Measurements from ENCODE around the gene EPS15. TPM values are rescaled to one million over a fixed set of nuclear protein-coding genes. Genes with fewer than 3 reads are reported as not detected.
A peak's percentile ranks its signal among the peaks of the same experiment; 100 is the strongest.

Gene EPS15
- total and polyA plus RNA-seq, 9 of the 15 experiments (the other 6 are each of a cell fraction or from before 2014, with no cell fraction given): 23.1 to 69.0 (median 41.7) TPM

- TF ChIP-seq PATZ1 (CRISPR knock-in tag; IDR thresholded peaks at IDR 0.05; ENCODE audit: borderline replicate concordance): no peak
- no peak for TF ChIP-seq ELK1 (CRISPR knock-in tag; IDR thresholded peaks at IDR 0.05)
- TF ChIP-seq HDAC3 (IDR thresholded peaks at IDR 0.05; ENCODE audit: borderline replicate concordance, partially characterized antibody): no peak
- TF ChIP-seq TAF9B (IDR thresholded peaks at IDR 0.05; ENCODE audit: partially characterized antibody): no peak
- TF ChIP-seq GTF2F1 (IDR thresholded peaks at IDR 0.05; ENCODE audit: low read depth, low read length): no peak
- TF ChIP-seq ARID4B (CRISPR knock-in tag; IDR thresholded peaks at IDR 0.05): no peak
- TF ChIP-seq KLF13 (tag; IDR thresholded peaks at IDR 0.05; ENCODE audit: borderline replicate concordance, low read depth): no peak
- peak; percentile 61; the same call in 1 of the 2 replicates for TF ChIP-seq MAFF (IDR thresholded peaks at IDR 0.05; ENCODE audit: low read length)
- TF ChIP-seq JUN (IDR thresholded peaks at IDR 0.05; ENCODE audit: borderline replicate concordance, low read depth, low read length): no peak
- no peak for TF ChIP-seq JUN (CRISPR knock-in tag; IDR thresholded peaks at IDR 0.05; ENCODE audit: borderline replicate concordance)
- no peak for TF ChIP-seq ID3 (CRISPR knock-in tag; IDR thresholded peaks at IDR 0.05)
- no peak for TF ChIP-seq ID3 (tag; IDR thresholded peaks at IDR 0.05)
- no peak for TF ChIP-seq ATF2 (CRISPR knock-in tag; IDR thresholded peaks at IDR 0.05)
- no peak for TF ChIP-seq RHOXF2B (CRISPR knock-in tag; conservative IDR thresholded peaks at IDR 0.05)
- no peak for TF ChIP-seq CGGBP1 (CRISPR knock-in tag; IDR thresholded peaks at IDR 0.05)
- no peak for TF ChIP-seq POLR2G (IDR thresholded peaks at IDR 0.05; ENCODE audit: low read depth, low read length)
- no peak for TF ChIP-seq DPF2 (IDR thresholded peaks at IDR 0.05)
- no peak for TF ChIP-seq NR1H2 (CRISPR knock-in tag; IDR thresholded peaks at IDR 0.05)
Observed at GRCh38 chr1:51473331-51474115, 45.5 kb downstream of the EPS15 start (continued).

Measured in K562 (cell line).